Karpas-422 (cell line): ENCODE data around the gene HYAL3. TPM values are rescaled to one million over a fixed set of nuclear protein-coding genes. Genes with fewer than 3 reads are reported as not detected.

Experiments
- DNase-seq: peaks from one replicate; pipeline ENCODE4 v3.0.0-alpha.2; 2015
- H2AFZ ChIP-seq: fragments of 200-600 bp; sonication (generic); 2 replicates; pipeline ENCODE4 v1.6.1; 2014; ENCODE audit warnings: antibody characterized with exemption, low read length, mixed read lengths
- H3K27ac ChIP-seq: fragments of 200-600 bp; sonication (generic); 2 replicates; pipeline ENCODE4 v1.5.1; 2014; ENCODE audit warnings: mild to moderate bottlenecking, low read length, moderate library complexity
- H3K27me3 ChIP-seq: fragments of 200-600 bp; sonication (generic); 2 replicates; pipeline ENCODE4 v1.6.1; 2014; ENCODE audit warnings: low read length, mixed read lengths
- H3K36me3 ChIP-seq: fragments of 200-600 bp; sonication (generic); 2 replicates; pipeline ENCODE4 v1.6.1; 2014; ENCODE audit warnings: low read length, mixed read lengths; ENCODE audit not compliant: insufficient read depth
- H3K4me1 ChIP-seq: fragments of 200-600 bp; sonication (generic); 2 replicates; pipeline ENCODE4 v1.6.1; 2014; ENCODE audit warnings: mild to moderate bottlenecking, low read length, mixed read lengths
- H3K4me2 ChIP-seq: fragments of 200-600 bp; sonication (generic); 2 replicates; pipeline ENCODE4 v1.6.1; 2014; ENCODE audit warnings: low read length, low read depth, mild to moderate bottlenecking; ENCODE audit not compliant: poor library complexity, severe bottlenecking
- H3K4me3 ChIP-seq: fragments of 200-600 bp; sonication (generic); 2 replicates; pipeline ENCODE4 v1.5.1; 2014; ENCODE audit warnings: mild to moderate bottlenecking, antibody characterized with exemption, low read length, mixed read lengths
- H3K79me2 ChIP-seq: fragments of 200-600 bp; sonication (generic); 2 replicates; pipeline ENCODE4 v1.6.1; 2014; ENCODE audit warnings: mild to moderate bottlenecking, low read length, mixed read lengths
- H3K9ac ChIP-seq: fragments of 200-600 bp; sonication (generic); 2 replicates; pipeline ENCODE4 v1.6.0; 2014; ENCODE audit warnings: low read length
- H3K9me2 ChIP-seq: fragments of 200-600 bp; sonication (generic), shearing (Covaris generic); replicated peaks from 2 replicates; pipeline ENCODE4 v1.6.0; 2014; ENCODE audit warnings: mild to moderate bottlenecking, low read length, moderate library complexity; ENCODE audit not compliant: insufficient read depth
- H3K9me3 ChIP-seq: fragments of 300-700, 200-600 bp; sonication (generic); 2 replicates; pipeline ENCODE4 v1.6.1; 2014; ENCODE audit warnings: low read length, mixed read lengths
- H4K20me1 ChIP-seq: fragments of 200-600 bp; sonication (generic); 2 replicates; pipeline ENCODE4 v1.6.1; 2014; ENCODE audit warnings: mild to moderate bottlenecking, antibody characterized with exemption, low read length, low read depth; ENCODE audit not compliant: insufficient read depth
- total RNA-seq: library from RNA; depleted of rRNA; stranded (reverse); fragments of >200 nt; shearing (Covaris generic); gene quantifications from 2 replicates; pipeline ENCODE4 v1.2.3, GENCODE V29; 2014; ENCODE audit warnings: low replicate concordance

HYAL3 gene
- total RNA-seq, 1 experiment from 2014 or later, result 9.3 TPM

GRCh38 chr3:50294492-50295403 is 4.5 kb downstream of the HYAL3 start:
- no peak overlapping the region for H3K4me2 ChIP-seq
- H3K27ac ChIP-seq, result no peak overlapping the region
- H3K4me1 ChIP-seq, result peaks cover 30% of the 10 kb centered on the region
- no peak overlapping the region for H2AFZ ChIP-seq
- DNase-seq, result no peak
- H3K27me3 ChIP-seq, result no peaks in the 10 kb centered on the region
- peaks cover 8% of the 10 kb centered on the region; the same call in 1 of the 2 replicates for H3K36me3 ChIP-seq
- no peak overlapping the region for H3K9ac ChIP-seq
- no peak overlapping the region for H3K4me3 ChIP-seq
- H3K9me2 ChIP-seq, result no peaks in the 10 kb centered on the region
- peaks cover 31% of the 10 kb centered on the region for H3K79me2 ChIP-seq
- no peaks in the 10 kb centered on the region for H4K20me1 ChIP-seq
- no peaks in the 10 kb centered on the region for H3K9me3 ChIP-seq

- H3K9me3 ChIP-seq, result no peaks in the 10 kb centered on the region
- no peaks in the 10 kb centered on the region for H3K27me3 ChIP-seq
- H3K4me3 ChIP-seq, result no peak overlapping the region
- no peaks in the 10 kb centered on the region for H3K9me2 ChIP-seq
- peaks cover 12% of the 10 kb centered on the region; the same call in 1 of the 2 replicates for H3K36me3 ChIP-seq
- no peaks in the 10 kb centered on the region for H4K20me1 ChIP-seq
- no peak for DNase-seq
- H3K27ac ChIP-seq, result no peak overlapping the region
- no peak overlapping the region for H3K4me2 ChIP-seq
- no peak overlapping the region for H2AFZ ChIP-seq
- H3K9ac ChIP-seq, result no peak overlapping the region
- H3K4me1 ChIP-seq, result peaks cover 28% of the 10 kb centered on the region
- H3K79me2 ChIP-seq, result peaks cover 31% of the 10 kb centered on the region
These were observed 5.1 kb downstream of the HYAL3 start for GRCh38 chr3:50294089-50294488.

- Histone ChIP-seq H3K9ac (peak overlapping the region; percentile 97), H3K27me3 (no peaks in the 10 kb centered on the region), H3K36me3 (peaks cover 19% of the 10 kb centered on the region; the same call in 1 of the 2 replicates), H2AFZ (no peak overlapping the region), H3K27ac (peak overlapping the region; percentile 60), H3K4me2 (peak overlapping the region; percentile 81), H3K79me2 (peaks cover 27% of the 10 kb centered on the region), H4K20me1 (no peaks in the 10 kb centered on the region), H3K9me3 (no peaks in the 10 kb centered on the region), H3K4me1 (peaks cover 24% of the 10 kb centered on the region), H3K4me3 (peak overlapping the region; percentile 99), H3K9me2 (no peaks in the 10 kb centered on the region)
- no peak for DNase-seq
These were observed 6.0 kb downstream of the HYAL3 start for GRCh38 chr3:50293079-50293801.

GRCh38 chr3:50292159-50293078 is 6.8 kb downstream of the HYAL3 start, which contains the start of gene IFRD2:
Gene IFRD2 (minus strand): TSS chr3:50292429. CDS start chr3:50292274, 155 bp downstream.
- peak; percentile 98 for DNase-seq
- Histone ChIP-seq H3K4me1 (peaks cover 18% of the 10 kb centered on the region), H2AFZ (peak within 1 kb of the TSS; percentile 52; the same call in 1 of the 2 replicates), H3K9ac (peak within 1 kb of the TSS; percentile 97), H3K9me3 (no peaks in the 10 kb centered on the region), H3K4me3 (peak within 1 kb of the TSS; percentile 99), H3K9me2 (no peaks in the 10 kb centered on the region), H3K27ac (peak within 1 kb of the TSS; percentile 60), H3K79me2 (peaks cover 24% of the 10 kb centered on the region), H4K20me1 (0 out of 2 replicates have a peak, but pooled peaks cover 1% of the 10 kb centered on the region), H3K36me3 (peaks cover 20% of the 10 kb centered on the region; the same call in 1 of the 2 replicates), H3K4me2 (peak within 1 kb of the TSS; percentile 97), H3K27me3 (no peaks in the 10 kb centered on the region)

GRCh38 chr3:50290161-50290641 is 9.0 kb downstream of the HYAL3 start:
- 0 out of 2 replicates have a peak, but pooled peaks cover 4% of the 10 kb centered on the region for H4K20me1 ChIP-seq
- H3K9me2 ChIP-seq, result no peaks in the 10 kb centered on the region
- H3K4me3 ChIP-seq, result peak overlapping the region; percentile 99
- H3K79me2 ChIP-seq, result peaks cover 24% of the 10 kb centered on the region
- peaks cover 18% of the 10 kb centered on the region for H3K4me1 ChIP-seq
- no peak overlapping the region for H3K27ac ChIP-seq
- peak overlapping the region; percentile 97 for H3K4me2 ChIP-seq
- no peaks in the 10 kb centered on the region for H3K27me3 ChIP-seq
- no peaks in the 10 kb centered on the region for H3K9me3 ChIP-seq
- H2AFZ ChIP-seq, result no peak overlapping the region
- H3K36me3 ChIP-seq, result peaks cover 27% of the 10 kb centered on the region; the same call in 1 of the 2 replicates
- peak overlapping the region; percentile 97; the same call in 1 of the 2 replicates for H3K9ac ChIP-seq
- DNase-seq, result no peak

GRCh38 chr3:50289130-50289529 is 10.1 kb downstream of the HYAL3 start:
- no peaks in the 10 kb centered on the region for H3K27me3 ChIP-seq
- H3K4me2 ChIP-seq, result no peak overlapping the region
- H4K20me1 ChIP-seq, result 0 out of 2 replicates have a peak, but pooled peaks cover 4% of the 10 kb centered on the region
- H3K27ac ChIP-seq, result no peak overlapping the region
- H3K4me3 ChIP-seq, result no peak overlapping the region
- H3K9ac ChIP-seq, result no peak overlapping the region
- DNase-seq, result no peak
- H3K4me1 ChIP-seq, result peaks cover 18% of the 10 kb centered on the region
- H3K79me2 ChIP-seq, result peaks cover 24% of the 10 kb centered on the region
- no peaks in the 10 kb centered on the region for H3K9me2 ChIP-seq
- peaks cover 27% of the 10 kb centered on the region; the same call in 1 of the 2 replicates for H3K36me3 ChIP-seq
- H2AFZ ChIP-seq, result no peak overlapping the region
- H3K9me3 ChIP-seq, result no peaks in the 10 kb centered on the region

GRCh38 chr3:50288387-50289007 is 10.7 kb downstream of the HYAL3 start:
- H3K9me3 ChIP-seq, result no peaks in the 10 kb centered on the region
- H4K20me1 ChIP-seq, result 0 out of 2 replicates have a peak, but pooled peaks cover 4% of the 10 kb centered on the region
- H3K9me2 ChIP-seq, result no peaks in the 10 kb centered on the region
- no peak for DNase-seq
- no peak overlapping the region for H2AFZ ChIP-seq
- H3K4me3 ChIP-seq, result no peak overlapping the region
- H3K27ac ChIP-seq, result no peak overlapping the region
- H3K4me2 ChIP-seq, result no peak overlapping the region
- H3K4me1 ChIP-seq, result peaks cover 18% of the 10 kb centered on the region
- no peak overlapping the region for H3K9ac ChIP-seq
- no peaks in the 10 kb centered on the region for H3K27me3 ChIP-seq
- peaks cover 24% of the 10 kb centered on the region for H3K79me2 ChIP-seq
- H3K36me3 ChIP-seq, result peaks cover 27% of the 10 kb centered on the region; the same call in 1 of the 2 replicates
